Mesenchymal stem cell (in vitro differentiated cells and primary cell): ENCODE data around the gene NT5C2.
"Not testable (repeated sequence)": the region's sequence is repeated elsewhere in the genome, so short reads cannot be mapped to it uniquely, and the experiment has no call there.

Source experiments
- DNase-seq: peaks from one replicate; pipeline ENCODE4 v3.0.0-alpha.2; 2013
- H2AFZ ChIP-seq: one replicate; pipeline ENCODE4 v1.6.1; 2013; ENCODE audit warnings: low read depth, mild to moderate bottlenecking, control low read depth, inconsistent platforms, low read length, moderate library complexity
- H2AK5ac ChIP-seq: 2 replicates; pipeline ENCODE4 v1.6.1; 2013; ENCODE audit warnings: low read length, moderate library complexity, mild to moderate bottlenecking, inconsistent platforms; ENCODE audit not compliant: severe bottlenecking
- H2BK120ac ChIP-seq: one replicate; pipeline ENCODE4 v1.6.1; 2013; ENCODE audit warnings: low read depth, mild to moderate bottlenecking, inconsistent platforms, low read length, moderate library complexity
- H2BK12ac ChIP-seq, 2 experiments: one replicate each; pipeline ENCODE4 v1.6.1; 2013; ENCODE audit warnings: inconsistent platforms in 2 of 2, low read length in 2 of 2, mild to moderate bottlenecking in 2 of 2, moderate library complexity in 2 of 2, control low read depth in 1 of 2
- H2BK15ac ChIP-seq: one replicate; pipeline ENCODE4 v1.6.1; 2013; ENCODE audit warnings: mild to moderate bottlenecking, low read depth, inconsistent platforms; ENCODE audit not compliant: poor library complexity, severe bottlenecking
- H2BK5ac ChIP-seq: 2 replicates; pipeline ENCODE4 v1.6.1; 2013; ENCODE audit warnings: low read depth, mild to moderate bottlenecking, low read length, control low read depth, inconsistent platforms; ENCODE audit not compliant: poor library complexity, severe bottlenecking
- H3K14ac ChIP-seq, 2 experiments: one replicate each; pipeline ENCODE4 v1.6.1; 2013; ENCODE audit warnings: inconsistent platforms in 2 of 2, low read length in 2 of 2, control low read depth in 1 of 2, mild to moderate bottlenecking in 1 of 2, moderate library complexity in 1 of 2
- H3K18ac ChIP-seq, 2 experiments: one replicate each; pipeline ENCODE4 v1.6.1; 2013; ENCODE audit warnings: inconsistent platforms in 2 of 2, low read length in 2 of 2, control low read depth in 1 of 2, low read depth in 1 of 2, mild to moderate bottlenecking in 1 of 2
- H3K23ac ChIP-seq, 2 experiments: one replicate each; pipeline ENCODE4 v1.6.1; 2013; ENCODE audit warnings: inconsistent platforms in 2 of 2, low read length in 2 of 2, mild to moderate bottlenecking in 2 of 2, moderate library complexity in 2 of 2, control low read depth in 1 of 2
- H3K27ac ChIP-seq: 2 replicates; pipeline ENCODE4 v1.5.1; 2013; ENCODE audit warnings: mild to moderate bottlenecking, moderate library complexity, low read length, control low read depth, inconsistent platforms; ENCODE audit not compliant: poor library complexity, severe bottlenecking
- H3K27me3 ChIP-seq, 2 experiments: 2 replicates each; pipeline versions ENCODE4 v1.6.1 to v1.7.0; 2013; ENCODE audit warnings: low read length in 2 of 2, mild to moderate bottlenecking in 2 of 2, moderate library complexity in 2 of 2, control low read depth in 1 of 2, inconsistent platforms in 1 of 2; ENCODE audit not compliant: control insufficient read depth in 1 of 2, insufficient read depth in 1 of 2
- H3K36me3 ChIP-seq, 2 experiments: 2 replicates each; pipeline versions ENCODE4 v1.6.1 to v1.7.0; 2013; ENCODE audit warnings: low read length in 2 of 2, control low read depth in 1 of 2, inconsistent platforms in 1 of 2, low read depth in 1 of 2, mild to moderate bottlenecking in 1 of 2; ENCODE audit not compliant: insufficient read depth in 2 of 2, control insufficient read depth in 1 of 2
- H3K4ac ChIP-seq, 2 experiments: one replicate each; pipeline ENCODE4 v1.6.1; 2013; ENCODE audit warnings: inconsistent platforms in 2 of 2, low read length in 2 of 2, mild to moderate bottlenecking in 2 of 2, moderate library complexity in 2 of 2, control low read depth in 1 of 2, low read depth in 1 of 2
- H3K4me1 ChIP-seq: 2 replicates; pipeline ENCODE4 v1.6.1; 2013; ENCODE audit warnings: low read depth, low read length, control low read depth; ENCODE audit not compliant: control insufficient read depth, insufficient read depth
- H3K4me2 ChIP-seq: 2 replicates; pipeline ENCODE4 v1.6.1; 2013; ENCODE audit warnings: low read length, mild to moderate bottlenecking, inconsistent platforms; ENCODE audit not compliant: poor library complexity, severe bottlenecking
- H3K4me3 ChIP-seq, 2 experiments: 2 replicates each; pipeline versions ENCODE4 v1.5.1 to v1.7.0; 2013; ENCODE audit warnings: low read length in 2 of 2, mild to moderate bottlenecking in 2 of 2, control low read depth in 1 of 2, low read depth in 1 of 2; ENCODE audit not compliant: insufficient read depth in 1 of 2
- H3K79me1 ChIP-seq: replicated peaks from 2 replicates; pipeline ENCODE4 v1.6.1; 2013; ENCODE audit warnings: mild to moderate bottlenecking, control low read depth, low read length, inconsistent platforms; ENCODE audit not compliant: poor library complexity, severe bottlenecking
- H3K9ac ChIP-seq: 2 replicates; pipeline ENCODE4 v1.7.0; 2013; ENCODE audit warnings: mild to moderate bottlenecking, low read length, moderate library complexity
- H3K9me3 ChIP-seq: 2 replicates; pipeline ENCODE4 v1.7.0; 2013; ENCODE audit warnings: mild to moderate bottlenecking, low read length; ENCODE audit not compliant: control insufficient read depth
- H4K8ac ChIP-seq: one replicate; pipeline ENCODE4 v1.6.1; 2013; ENCODE audit warnings: inconsistent platforms, mild to moderate bottlenecking, low read length, moderate library complexity
- H4K91ac ChIP-seq: one replicate; pipeline ENCODE4 v1.6.1; 2013; ENCODE audit warnings: mild to moderate bottlenecking, low read length, inconsistent platforms
- WGBS: methylation state at CpG from one replicate; pipeline ENCODE4 v1.1.7; 2013; ENCODE audit warnings: mixed read lengths; 5-methylcytosine and 5-hydroxymethylcytosine counted together

Gene NT5C2

GRCh38 chr10:103067484-103067883, 125.6 kb downstream of the NT5C2 start:
- H2BK15ac ChIP-seq = no peak overlapping the region
- H3K18ac ChIP-seq = no peak overlapping the region
- H3K27me3 ChIP-seq = no peaks in the 10 kb centered on the region
- no peak for DNase-seq
- no peak overlapping the region for H4K8ac ChIP-seq
- no peak overlapping the region for H2BK12ac ChIP-seq
- H3K9me3 ChIP-seq = no peaks in the 10 kb centered on the region
- no peak overlapping the region for H4K91ac ChIP-seq
- H3K79me1 ChIP-seq = no peaks in the 10 kb centered on the region
- no peak overlapping the region for H3K4me3 ChIP-seq
- no peak overlapping the region for H3K4me2 ChIP-seq
- H3K4ac ChIP-seq = no peak overlapping the region
- no peak overlapping the region for H2BK120ac ChIP-seq
- no peak overlapping the region for H2AK5ac ChIP-seq
- no peak overlapping the region for H3K9ac ChIP-seq
- no peak overlapping the region for H2BK5ac ChIP-seq
- H3K23ac ChIP-seq = no peak overlapping the region
- no peak overlapping the region for H3K14ac ChIP-seq
- no peak overlapping the region for H3K27ac ChIP-seq
- no peak overlapping the region for H2AFZ ChIP-seq
- 100% methylated on average over 2 of the region's 2 CpGs for WGBS
- H3K4me1 ChIP-seq = no peaks in the 10 kb centered on the region
- H3K36me3 ChIP-seq = peaks cover 0 to 8% of the 10 kb centered on the region in 2 experiments

- not testable (repeated sequence) for H2AK5ac ChIP-seq, H3K14ac ChIP-seq, H2BK15ac ChIP-seq, H2BK120ac ChIP-seq, H3K9me3 ChIP-seq, H3K4me3 ChIP-seq, H3K4me1 ChIP-seq, H3K4me2 ChIP-seq, H4K91ac ChIP-seq, H4K8ac ChIP-seq, H3K27me3 ChIP-seq, H3K4ac ChIP-seq, H2BK12ac ChIP-seq, H3K23ac ChIP-seq, H3K79me1 ChIP-seq, H3K36me3 ChIP-seq, H2BK5ac ChIP-seq, H3K18ac ChIP-seq, H3K9ac ChIP-seq, DNase-seq, H2AFZ ChIP-seq, H3K27ac ChIP-seq
- 89% methylated on average over 4 of the region's 4 CpGs for WGBS
Measured at GRCh38 chr10:103067099-103067477, 126.0 kb downstream of the NT5C2 start.

DNA sequence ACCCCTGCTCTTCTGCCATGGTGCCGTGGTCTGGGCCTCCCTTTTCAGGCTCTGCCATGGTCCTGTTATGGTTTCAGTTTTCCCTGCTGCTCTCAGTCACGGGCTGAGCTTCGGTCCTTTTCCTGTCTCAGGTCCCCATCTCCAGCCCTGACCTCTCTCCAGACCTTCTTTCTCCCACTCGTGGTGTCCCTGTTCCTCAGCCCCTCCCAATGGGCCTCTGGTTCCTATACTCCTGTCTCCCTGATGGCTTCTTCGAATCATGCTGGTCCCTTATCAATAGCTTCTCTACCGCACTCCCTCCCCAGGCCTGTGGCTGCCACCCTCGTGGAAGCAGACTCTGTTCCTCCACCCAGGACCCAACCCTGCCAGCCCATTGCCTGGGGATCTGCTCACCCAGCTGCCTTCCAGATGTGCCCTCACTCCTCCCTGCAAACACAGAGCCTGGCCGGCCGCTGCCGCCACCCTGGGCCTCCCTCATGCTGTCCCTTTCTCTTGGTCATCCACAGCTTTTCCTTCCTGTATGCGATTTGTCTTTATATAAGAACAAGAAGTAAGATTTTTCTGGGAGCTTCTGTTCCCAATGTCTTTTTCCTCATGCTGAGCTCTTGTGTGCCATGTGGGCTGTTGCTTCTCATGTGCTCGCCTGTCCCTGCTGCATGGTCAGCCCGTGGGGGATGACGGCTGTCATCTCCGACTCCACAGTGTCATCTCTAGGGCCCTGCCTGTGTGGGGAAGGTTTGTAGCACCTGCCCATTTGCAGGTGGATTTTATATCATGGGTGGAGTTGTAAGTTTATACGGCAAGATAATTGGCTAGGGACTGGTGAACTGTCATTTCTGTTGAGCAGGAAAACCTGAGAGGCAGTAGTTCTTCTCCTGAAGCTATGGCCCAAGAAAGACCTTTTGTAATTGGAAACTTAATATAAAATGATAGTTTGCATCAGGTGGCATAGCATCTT, 126.7 kb downstream of the NT5C2 start:
- no peak overlapping the region for H3K4me2 ChIP-seq
- H2BK120ac ChIP-seq = no peak overlapping the region
- H4K8ac ChIP-seq = no peak overlapping the region
- H3K36me3 ChIP-seq = peaks cover 0 to 8% of the 10 kb centered on the region in 2 experiments
- no peak overlapping the region for H2BK5ac ChIP-seq
- no peak overlapping the region for H3K4me3 ChIP-seq
- H2AK5ac ChIP-seq = no peak overlapping the region
- H3K9ac ChIP-seq = no peak overlapping the region
- no peaks in the 10 kb centered on the region for H3K79me1 ChIP-seq
- H3K4ac ChIP-seq = no peak overlapping the region
- H3K27ac ChIP-seq = no peak overlapping the region
- H3K9me3 ChIP-seq = no peaks in the 10 kb centered on the region
- DNase-seq = no peak
- no peak overlapping the region for H3K18ac ChIP-seq
- no peak overlapping the region for H3K23ac ChIP-seq
- no peak overlapping the region for H2BK15ac ChIP-seq
- no peak overlapping the region for H4K91ac ChIP-seq
- H3K27me3 ChIP-seq = no peaks in the 10 kb centered on the region
- no peak overlapping the region for H3K14ac ChIP-seq
- no peaks in the 10 kb centered on the region for H3K4me1 ChIP-seq
- H2BK12ac ChIP-seq = no peak overlapping the region
- WGBS = 91% methylated on average over 13 of the region's 16 CpGs
- H2AFZ ChIP-seq = no peak overlapping the region

GRCh38 chr10:103064956-103065355, 128.1 kb downstream of the NT5C2 start:
- H2BK12ac ChIP-seq = no peak overlapping the region
- H2AK5ac ChIP-seq = no peak overlapping the region
- H4K8ac ChIP-seq = no peak overlapping the region
- peaks cover 0 to 8% of the 10 kb centered on the region in 2 experiments for H3K36me3 ChIP-seq
- DNase-seq = peak; percentile 36
- no peaks in the 10 kb centered on the region for H3K27me3 ChIP-seq
- H2BK120ac ChIP-seq = no peak overlapping the region
- H2BK15ac ChIP-seq = no peak overlapping the region
- no peak overlapping the region for H3K18ac ChIP-seq
- no peak overlapping the region for H3K27ac ChIP-seq
- H3K23ac ChIP-seq = no peak overlapping the region
- no peak overlapping the region for H3K9ac ChIP-seq
- no peak overlapping the region for H2AFZ ChIP-seq
- no peak overlapping the region for H4K91ac ChIP-seq
- H3K4me3 ChIP-seq = no peak overlapping the region
- no peaks in the 10 kb centered on the region for H3K4me1 ChIP-seq
- no peaks in the 10 kb centered on the region for H3K79me1 ChIP-seq
- no peak overlapping the region for H3K4ac ChIP-seq
- no peak overlapping the region for H3K14ac ChIP-seq
- no peak overlapping the region for H3K4me2 ChIP-seq
- no peaks in the 10 kb centered on the region for H3K9me3 ChIP-seq
- WGBS = 89% methylated on average over 4 of the region's 4 CpGs
- H2BK5ac ChIP-seq = no peak overlapping the region
